Erythroblast (primary cell): ENCODE measurements around the gene MRPL2.

ENCODE experiments used
- GATA1 ChIP-seq: IDR thresholded peaks from 2 replicates; pipeline ENCODE4 v1.6.1; 2011; ENCODE audit warnings: low read depth, mild to moderate bottlenecking, control low read depth, low read length, moderate library complexity
- POLR2A ChIP-seq: IDR thresholded peaks from 2 replicates; pipeline ENCODE4 v1.6.1; 2011; ENCODE audit warnings: mild to moderate bottlenecking, low read length

DNA sequence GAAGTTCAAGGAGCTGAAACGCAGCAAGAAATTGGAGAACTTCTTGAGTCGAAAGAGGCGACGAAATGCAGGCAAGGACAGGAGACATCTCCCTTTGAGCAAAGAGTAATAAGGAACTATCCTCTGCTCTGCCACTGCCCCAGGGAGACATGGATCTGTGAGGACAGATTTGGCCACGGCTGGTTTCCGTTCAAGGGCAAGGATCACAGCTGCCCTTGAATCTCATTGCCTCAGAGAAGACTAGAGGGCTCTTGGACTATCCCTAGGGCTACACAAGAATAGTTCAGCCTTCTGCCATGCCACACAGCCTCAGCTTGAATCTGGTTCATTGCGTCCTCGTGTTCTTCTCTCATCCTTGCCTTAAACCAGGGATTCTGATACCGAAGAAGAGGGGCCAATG is 30.1 kb downstream of the MRPL2 start:
- TF ChIP-seq POLR2A (no peak), GATA1 (no peak)
